GM21367 (cell line): ENCODE results near the gene PCDH9.
A peak's percentile ranks its signal among the peaks of the same experiment; 100 is the strongest.
"Not testable (repeated sequence)": the region's sequence is repeated elsewhere in the genome, so short reads cannot be mapped to it uniquely, and the experiment has no call there.

Source experiments
- ATAC-seq: cut with Tn5 transposase; IDR thresholded peaks from one replicate; pipeline ENCODE4 v1.9.1; 2021; ENCODE audit not compliant: unreplicated experiment

Gene PCDH9

GRCh38 chr13:66926200-66926850, 303.8 kb downstream of the PCDH9 start:
- ATAC-seq, result no peak

- ATAC-seq, result no peak
Observed at GRCh38 chr13:66922444-66922843, 307.7 kb downstream of the PCDH9 start.

- no peak for ATAC-seq
Observed at GRCh38 chr13:66921437-66921836, 308.7 kb downstream of the PCDH9 start.

- no peak for ATAC-seq
Observed at GRCh38 chr13:66915596-66916185, 314.4 kb downstream of the PCDH9 start.

GRCh38 chr13:66914155-66914554, 316.0 kb downstream of the PCDH9 start:
- ATAC-seq, result no peak

- ATAC-seq, result no peak
Observed at GRCh38 chr13:66911411-66911939, 318.7 kb downstream of the PCDH9 start.

GRCh38 chr13:66899955-66900354, 330.2 kb downstream of the PCDH9 start:
- ATAC-seq, result no peak

GRCh38 chr13:66896933-66897332, 333.2 kb downstream of the PCDH9 start:
- ATAC-seq, result no peak

- no peak for ATAC-seq
Observed at GRCh38 chr13:66895780-66896179, 334.4 kb downstream of the PCDH9 start.

- ATAC-seq, result no peak
Observed at GRCh38 chr13:66895320-66895719, 334.8 kb downstream of the PCDH9 start.

- no peak for ATAC-seq
Observed at GRCh38 chr13:66888698-66889097, 341.4 kb downstream of the PCDH9 start.

GRCh38 chr13:66887088-66887487, 343.0 kb downstream of the PCDH9 start:
- ATAC-seq, result peak; percentile 66

- ATAC-seq, result no peak
Observed at GRCh38 chr13:66886264-66886663, 343.9 kb downstream of the PCDH9 start.

GRCh38 chr13:66881170-66881569, 349.0 kb downstream of the PCDH9 start:
- ATAC-seq, result not testable (repeated sequence)

GRCh38 chr13:66879988-66880387, 350.1 kb downstream of the PCDH9 start:
- no peak for ATAC-seq

GRCh38 chr13:66875264-66875663, 354.9 kb downstream of the PCDH9 start:
- ATAC-seq, result no peak

GRCh38 chr13:66864627-66865026, 365.5 kb downstream of the PCDH9 start:
- no peak for ATAC-seq

- ATAC-seq, result no peak
Observed at GRCh38 chr13:66860878-66861417, 369.2 kb downstream of the PCDH9 start.

- ATAC-seq, result no peak
Observed at GRCh38 chr13:66859934-66860877, 369.9 kb downstream of the PCDH9 start.

GRCh38 chr13:66859078-66859477, 371.1 kb downstream of the PCDH9 start:
- ATAC-seq, result no peak

- ATAC-seq, result no peak
Observed at GRCh38 chr13:66858163-66858562, 372.0 kb downstream of the PCDH9 start.
